ENCODE results near the gene SEPTIN10.

The SEPTIN10 gene

DNA sequence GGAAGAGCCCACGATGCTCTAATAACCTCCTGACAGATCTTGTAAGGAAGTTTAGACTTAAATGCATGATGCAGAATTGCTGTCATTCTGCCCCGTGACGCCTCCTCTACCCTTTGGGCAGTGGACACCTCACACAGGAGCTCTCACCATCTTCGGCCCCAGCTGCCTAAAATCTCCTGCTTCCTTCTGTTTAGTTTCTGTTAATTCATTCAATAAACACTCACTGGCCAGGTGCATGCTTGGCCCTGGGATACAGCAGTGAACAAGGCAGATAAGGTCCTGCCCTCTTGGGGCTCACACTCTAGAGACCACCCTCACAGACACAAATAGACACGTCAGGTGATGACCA, 81.1 kb downstream of the SEPTIN10 start:
- TF ChIP-seq, protein P1, sequence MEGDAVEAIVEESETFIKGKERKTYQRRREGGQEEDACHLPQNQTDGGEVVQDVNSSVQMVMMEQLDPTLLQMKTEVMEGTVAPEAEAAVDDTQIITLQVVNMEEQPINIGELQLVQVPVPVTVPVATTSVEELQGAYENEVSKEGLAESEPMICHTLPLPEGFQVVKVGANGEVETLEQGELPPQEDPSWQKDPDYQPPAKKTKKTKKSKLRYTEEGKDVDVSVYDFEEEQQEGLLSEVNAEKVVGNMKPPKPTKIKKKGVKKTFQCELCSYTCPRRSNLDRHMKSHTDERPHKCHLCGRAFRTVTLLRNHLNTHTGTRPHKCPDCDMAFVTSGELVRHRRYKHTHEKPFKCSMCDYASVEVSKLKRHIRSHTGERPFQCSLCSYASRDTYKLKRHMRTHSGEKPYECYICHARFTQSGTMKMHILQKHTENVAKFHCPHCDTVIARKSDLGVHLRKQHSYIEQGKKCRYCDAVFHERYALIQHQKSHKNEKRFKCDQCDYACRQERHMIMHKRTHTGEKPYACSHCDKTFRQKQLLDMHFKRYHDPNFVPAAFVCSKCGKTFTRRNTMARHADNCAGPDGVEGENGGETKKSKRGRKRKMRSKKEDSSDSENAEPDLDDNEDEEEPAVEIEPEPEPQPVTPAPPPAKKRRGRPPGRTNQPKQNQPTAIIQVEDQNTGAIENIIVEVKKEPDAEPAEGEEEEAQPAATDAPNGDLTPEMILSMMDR (IDR thresholded peaks at IDR 0.05), result no peak
- Histone ChIP-seq H3K27ac (no peak overlapping the region), H3K4me3 (no peak overlapping the region)
- peak; percentile 47 for DNase-seq (ENCODE audit: low spot score)

DNA sequence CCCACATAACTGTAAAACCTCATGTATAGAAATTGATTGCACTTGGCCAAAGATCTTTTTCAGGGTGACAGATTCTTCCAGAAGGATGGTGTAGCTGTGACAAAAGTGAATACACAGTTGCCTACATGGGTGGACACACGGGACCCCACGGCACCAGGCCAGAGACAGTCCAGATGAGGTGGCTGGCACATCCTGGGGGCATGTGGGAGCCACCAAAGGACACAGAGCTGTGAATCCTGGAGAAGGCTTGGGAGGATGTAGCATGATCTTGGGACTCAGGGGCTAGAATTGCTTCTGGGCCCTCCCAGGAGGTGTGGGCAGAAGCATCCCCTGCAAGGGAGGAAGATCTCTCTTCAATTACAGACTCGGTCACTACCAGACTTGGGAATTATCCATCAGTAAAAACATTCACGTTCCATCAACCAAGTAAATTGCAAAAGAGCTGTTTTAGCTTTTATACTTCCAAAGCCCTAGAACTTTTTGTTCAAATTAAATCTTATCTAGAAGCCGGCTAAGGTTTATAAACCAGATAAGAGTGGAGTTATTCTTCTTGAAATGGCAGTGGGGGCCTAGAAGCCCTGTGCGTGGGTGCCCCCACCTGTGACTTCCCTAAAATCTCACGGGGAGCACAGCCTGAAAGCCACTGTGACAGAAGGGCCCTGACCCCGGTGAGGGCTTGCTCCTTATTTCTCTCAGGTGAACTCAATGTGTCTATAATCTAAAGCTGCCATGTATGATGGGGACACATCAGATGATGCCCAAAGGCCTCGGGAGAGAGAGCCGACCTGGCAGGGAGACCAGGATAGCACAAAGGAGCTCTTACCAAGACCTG, 81.7 kb downstream of the SEPTIN10 start:
- TF ChIP-seq, protein P1 (IDR thresholded peaks at IDR 0.05), result no peak
- Histone ChIP-seq H3K4me3 (no peak overlapping the region), H3K27ac (no peak overlapping the region)
- DNase-seq (ENCODE audit: low spot score), result peak; percentile 28

DNA sequence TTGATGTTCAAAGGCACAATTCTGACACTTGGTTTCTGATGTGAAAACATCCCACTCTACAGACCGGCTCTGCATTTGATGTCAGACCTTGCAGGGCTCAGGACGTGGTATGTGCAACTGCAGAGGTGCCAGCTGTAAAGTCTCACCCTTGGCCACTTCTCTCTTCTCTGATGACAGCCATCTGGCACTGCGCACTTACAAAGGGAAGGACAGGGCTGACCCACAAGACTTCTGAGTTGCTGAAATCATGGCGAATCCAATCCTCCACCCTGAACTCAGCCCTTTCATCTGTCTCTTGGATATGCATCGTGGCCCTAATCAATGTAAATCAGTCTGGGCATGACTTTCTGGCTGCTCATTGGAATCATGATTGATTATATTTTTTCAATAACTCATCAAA, 82.5 kb downstream of the SEPTIN10 start:
- TF ChIP-seq, protein P1 (IDR thresholded peaks at IDR 0.05), result no peak
- peak; percentile 55 for DNase-seq (ENCODE audit: low spot score)
- no peak overlapping the region for H3K4me3 ChIP-seq
- no peak overlapping the region for H3K27ac ChIP-seq

DNA sequence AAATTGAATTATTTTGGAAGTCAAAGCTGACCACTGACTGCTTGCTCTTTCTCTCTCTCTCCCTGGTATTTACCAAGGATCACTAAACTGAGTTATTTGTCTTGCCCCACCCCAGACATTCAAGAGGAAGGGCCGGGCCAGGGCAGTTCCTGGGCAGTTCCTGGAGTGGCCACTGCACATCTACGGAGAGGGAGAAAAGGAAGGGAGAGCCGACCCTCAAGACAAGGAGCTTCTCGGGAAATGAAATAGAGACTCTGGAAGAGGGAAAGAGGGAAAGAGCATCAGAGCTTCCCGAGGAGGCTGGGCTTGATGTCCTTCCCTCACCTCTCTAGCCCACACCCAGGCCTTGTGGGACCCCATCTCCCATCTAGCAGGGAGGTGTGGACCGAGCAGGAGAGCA, 83.1 kb downstream of the SEPTIN10 start:
- TF ChIP-seq, protein P1 (IDR thresholded peaks at IDR 0.05), result no peak
- H3K4me3 ChIP-seq, result no peak overlapping the region
- no peak overlapping the region for H3K27ac ChIP-seq
- peak; percentile 62 for DNase-seq (ENCODE audit: low spot score)

DNA sequence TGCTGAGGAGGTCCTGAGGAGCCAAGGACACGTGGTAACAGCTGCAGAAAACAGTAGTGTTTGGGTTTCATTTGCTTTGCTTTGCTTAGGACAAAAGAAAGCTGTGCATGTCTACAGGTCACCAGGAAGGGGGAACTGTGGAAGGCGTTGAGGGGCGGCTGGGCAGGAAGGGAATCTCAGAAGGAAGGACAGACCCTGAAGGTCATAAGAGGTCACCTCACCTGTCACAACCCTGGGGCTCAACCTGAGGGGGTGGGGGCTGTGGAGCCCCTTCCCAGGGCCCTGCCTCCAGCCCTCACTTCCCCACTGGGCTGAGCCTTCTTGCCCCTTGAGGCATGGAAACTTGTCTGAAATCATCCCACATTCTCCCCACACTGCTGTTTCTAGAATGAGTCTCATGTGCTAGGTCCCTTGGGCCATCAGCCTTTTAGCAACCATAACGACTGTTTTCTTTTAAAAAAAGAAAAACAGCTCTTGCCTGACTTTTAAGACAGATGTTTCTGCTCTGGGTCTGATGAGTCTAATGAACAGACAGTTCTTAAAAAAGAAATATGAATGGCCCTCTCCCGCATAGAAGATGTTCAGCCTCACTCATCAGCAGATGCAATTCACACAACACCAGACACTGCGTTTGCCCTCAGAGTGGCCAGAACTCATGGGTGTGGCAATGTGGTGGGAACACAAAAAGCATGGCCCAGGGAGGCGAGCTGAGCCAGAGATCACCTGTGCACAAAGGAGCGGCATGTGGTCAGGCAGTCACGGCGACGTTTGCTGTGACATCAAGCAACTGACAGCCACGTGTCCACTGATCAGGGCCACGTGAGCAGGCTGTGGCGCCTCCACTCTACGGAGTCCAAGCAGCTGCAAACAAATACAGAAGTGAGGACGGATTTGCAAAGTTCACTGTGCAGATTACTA, 84.0 kb downstream of the SEPTIN10 start:
- H3K4me3 ChIP-seq, result no peak overlapping the region
- DNase-seq (ENCODE audit: low spot score), result peak; percentile 64
- no peak overlapping the region for H3K27ac ChIP-seq
- TF ChIP-seq, protein P1 (IDR thresholded peaks at IDR 0.05), result no peak

DNA sequence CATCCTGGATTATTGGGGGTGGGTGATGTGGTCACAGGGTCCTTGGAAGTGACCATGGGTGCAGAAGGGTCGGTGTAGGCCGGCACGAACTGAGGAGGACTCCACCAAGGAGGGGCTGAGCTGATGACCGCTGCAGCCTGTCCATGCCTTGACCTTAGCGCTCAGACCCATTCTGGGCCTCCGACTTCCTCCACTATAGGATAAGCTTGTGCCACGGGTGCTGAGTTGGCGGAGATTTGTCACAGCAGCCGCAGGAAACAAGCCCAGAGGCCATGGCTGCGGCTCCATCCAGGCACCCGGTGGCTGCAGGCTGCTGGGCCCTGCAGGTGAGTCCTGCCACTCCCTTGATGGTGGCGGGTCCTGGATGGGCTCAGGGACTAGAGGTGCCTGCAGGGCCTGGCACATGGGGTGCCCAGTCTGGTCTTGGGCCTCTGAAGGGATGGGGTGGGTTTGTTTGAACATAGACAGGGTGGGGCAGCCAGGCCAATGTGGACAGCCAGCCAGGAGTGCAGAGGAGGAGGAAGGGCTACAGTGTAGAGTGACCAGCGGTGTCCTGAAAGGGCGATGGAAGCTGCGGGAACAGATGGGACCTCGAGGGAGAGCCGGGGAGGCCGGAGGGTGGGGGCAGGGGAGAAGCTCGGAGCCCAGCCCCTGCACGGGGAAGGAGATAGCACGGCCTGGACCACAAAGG, 84.8 kb downstream of the SEPTIN10 start:
- TF ChIP-seq, protein P1 (IDR thresholded peaks at IDR 0.05), result no peak
- no peak overlapping the region for H3K27ac ChIP-seq
- H3K4me3 ChIP-seq, result no peak overlapping the region
- DNase-seq (ENCODE audit: low spot score), result peak; percentile 58
